HepG2 (cell line): ENCODE data around the gene CA9.
"Not testable (repeated sequence)": the region's sequence is repeated elsewhere in the genome, so short reads cannot be mapped to it uniquely, and the experiment has no call there.

Experiments
- TF ChIP-seq, protein P1 (sequence below), 2 experiments: IDR thresholded peaks; 2 replicates each; pipeline ENCODE4 v1.6.1; 2011 to 2012; ENCODE audit warnings: low read length in 2 of 2, borderline replicate concordance in 1 of 2, low read depth in 1 of 2, mild to moderate bottlenecking in 1 of 2, moderate library complexity in 1 of 2
- TF ChIP-seq, protein P2 (sequence below): sonication (generic); formaldehyde crosslinking; IDR thresholded peaks from 2 replicates; pipeline ENCODE4 v1.5.0; 2020; ENCODE audit warnings: mild to moderate bottlenecking, missing genetic modification reagents, moderate library complexity
- TF ChIP-seq, protein P3 (sequence below): sonication (generic); formaldehyde crosslinking; IDR thresholded peaks from 2 replicates; pipeline ENCODE4 v1.4.0; 2020; ENCODE audit warnings: mild to moderate bottlenecking, missing genetic modification reagents
- TF ChIP-seq, protein P4 (sequence below): sonication (generic); formaldehyde crosslinking; IDR thresholded peaks from 2 replicates; pipeline ENCODE4 v1.4.0; 2020; ENCODE audit warnings: low read depth, mild to moderate bottlenecking, missing genetic modification reagents

DNA sequence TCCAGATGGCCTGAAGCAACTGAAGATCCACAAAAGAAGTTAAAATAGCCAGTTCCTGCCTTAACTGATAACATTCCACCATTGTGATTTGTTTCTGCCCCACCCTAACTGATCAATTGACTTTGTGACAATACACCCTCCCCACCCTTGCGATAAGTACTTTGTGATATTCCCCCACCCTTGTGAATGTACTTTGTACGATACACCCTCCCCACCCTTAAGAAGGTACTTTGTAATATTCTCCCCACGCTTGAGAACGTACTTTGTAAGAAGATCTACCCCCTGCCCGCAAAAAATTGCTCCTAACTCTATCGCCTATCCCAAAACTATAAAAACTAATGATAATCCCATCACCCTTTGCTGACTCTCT, 36.9 kb upstream of the CA9 start:
- TF ChIP-seq, protein P1, sequence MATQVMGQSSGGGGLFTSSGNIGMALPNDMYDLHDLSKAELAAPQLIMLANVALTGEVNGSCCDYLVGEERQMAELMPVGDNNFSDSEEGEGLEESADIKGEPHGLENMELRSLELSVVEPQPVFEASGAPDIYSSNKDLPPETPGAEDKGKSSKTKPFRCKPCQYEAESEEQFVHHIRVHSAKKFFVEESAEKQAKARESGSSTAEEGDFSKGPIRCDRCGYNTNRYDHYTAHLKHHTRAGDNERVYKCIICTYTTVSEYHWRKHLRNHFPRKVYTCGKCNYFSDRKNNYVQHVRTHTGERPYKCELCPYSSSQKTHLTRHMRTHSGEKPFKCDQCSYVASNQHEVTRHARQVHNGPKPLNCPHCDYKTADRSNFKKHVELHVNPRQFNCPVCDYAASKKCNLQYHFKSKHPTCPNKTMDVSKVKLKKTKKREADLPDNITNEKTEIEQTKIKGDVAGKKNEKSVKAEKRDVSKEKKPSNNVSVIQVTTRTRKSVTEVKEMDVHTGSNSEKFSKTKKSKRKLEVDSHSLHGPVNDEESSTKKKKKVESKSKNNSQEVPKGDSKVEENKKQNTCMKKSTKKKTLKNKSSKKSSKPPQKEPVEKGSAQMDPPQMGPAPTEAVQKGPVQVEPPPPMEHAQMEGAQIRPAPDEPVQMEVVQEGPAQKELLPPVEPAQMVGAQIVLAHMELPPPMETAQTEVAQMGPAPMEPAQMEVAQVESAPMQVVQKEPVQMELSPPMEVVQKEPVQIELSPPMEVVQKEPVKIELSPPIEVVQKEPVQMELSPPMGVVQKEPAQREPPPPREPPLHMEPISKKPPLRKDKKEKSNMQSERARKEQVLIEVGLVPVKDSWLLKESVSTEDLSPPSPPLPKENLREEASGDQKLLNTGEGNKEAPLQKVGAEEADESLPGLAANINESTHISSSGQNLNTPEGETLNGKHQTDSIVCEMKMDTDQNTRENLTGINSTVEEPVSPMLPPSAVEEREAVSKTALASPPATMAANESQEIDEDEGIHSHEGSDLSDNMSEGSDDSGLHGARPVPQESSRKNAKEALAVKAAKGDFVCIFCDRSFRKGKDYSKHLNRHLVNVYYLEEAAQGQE (IDR thresholded peaks at IDR 0.05; ENCODE audit: borderline replicate concordance in 1 of 2, low read depth in 1 of 2, low read length in 2 of 2): not testable (repeated sequence)
- TF ChIP-seq, protein P2, sequence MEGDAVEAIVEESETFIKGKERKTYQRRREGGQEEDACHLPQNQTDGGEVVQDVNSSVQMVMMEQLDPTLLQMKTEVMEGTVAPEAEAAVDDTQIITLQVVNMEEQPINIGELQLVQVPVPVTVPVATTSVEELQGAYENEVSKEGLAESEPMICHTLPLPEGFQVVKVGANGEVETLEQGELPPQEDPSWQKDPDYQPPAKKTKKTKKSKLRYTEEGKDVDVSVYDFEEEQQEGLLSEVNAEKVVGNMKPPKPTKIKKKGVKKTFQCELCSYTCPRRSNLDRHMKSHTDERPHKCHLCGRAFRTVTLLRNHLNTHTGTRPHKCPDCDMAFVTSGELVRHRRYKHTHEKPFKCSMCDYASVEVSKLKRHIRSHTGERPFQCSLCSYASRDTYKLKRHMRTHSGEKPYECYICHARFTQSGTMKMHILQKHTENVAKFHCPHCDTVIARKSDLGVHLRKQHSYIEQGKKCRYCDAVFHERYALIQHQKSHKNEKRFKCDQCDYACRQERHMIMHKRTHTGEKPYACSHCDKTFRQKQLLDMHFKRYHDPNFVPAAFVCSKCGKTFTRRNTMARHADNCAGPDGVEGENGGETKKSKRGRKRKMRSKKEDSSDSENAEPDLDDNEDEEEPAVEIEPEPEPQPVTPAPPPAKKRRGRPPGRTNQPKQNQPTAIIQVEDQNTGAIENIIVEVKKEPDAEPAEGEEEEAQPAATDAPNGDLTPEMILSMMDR (CRISPR knock-in tag): not testable (repeated sequence)
- TF ChIP-seq, protein P3, sequence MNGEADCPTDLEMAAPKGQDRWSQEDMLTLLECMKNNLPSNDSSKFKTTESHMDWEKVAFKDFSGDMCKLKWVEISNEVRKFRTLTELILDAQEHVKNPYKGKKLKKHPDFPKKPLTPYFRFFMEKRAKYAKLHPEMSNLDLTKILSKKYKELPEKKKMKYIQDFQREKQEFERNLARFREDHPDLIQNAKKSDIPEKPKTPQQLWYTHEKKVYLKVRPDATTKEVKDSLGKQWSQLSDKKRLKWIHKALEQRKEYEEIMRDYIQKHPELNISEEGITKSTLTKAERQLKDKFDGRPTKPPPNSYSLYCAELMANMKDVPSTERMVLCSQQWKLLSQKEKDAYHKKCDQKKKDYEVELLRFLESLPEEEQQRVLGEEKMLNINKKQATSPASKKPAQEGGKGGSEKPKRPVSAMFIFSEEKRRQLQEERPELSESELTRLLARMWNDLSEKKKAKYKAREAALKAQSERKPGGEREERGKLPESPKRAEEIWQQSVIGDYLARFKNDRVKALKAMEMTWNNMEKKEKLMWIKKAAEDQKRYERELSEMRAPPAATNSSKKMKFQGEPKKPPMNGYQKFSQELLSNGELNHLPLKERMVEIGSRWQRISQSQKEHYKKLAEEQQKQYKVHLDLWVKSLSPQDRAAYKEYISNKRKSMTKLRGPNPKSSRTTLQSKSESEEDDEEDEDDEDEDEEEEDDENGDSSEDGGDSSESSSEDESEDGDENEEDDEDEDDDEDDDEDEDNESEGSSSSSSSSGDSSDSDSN: not testable (repeated sequence)
- TF ChIP-seq, protein P4, sequence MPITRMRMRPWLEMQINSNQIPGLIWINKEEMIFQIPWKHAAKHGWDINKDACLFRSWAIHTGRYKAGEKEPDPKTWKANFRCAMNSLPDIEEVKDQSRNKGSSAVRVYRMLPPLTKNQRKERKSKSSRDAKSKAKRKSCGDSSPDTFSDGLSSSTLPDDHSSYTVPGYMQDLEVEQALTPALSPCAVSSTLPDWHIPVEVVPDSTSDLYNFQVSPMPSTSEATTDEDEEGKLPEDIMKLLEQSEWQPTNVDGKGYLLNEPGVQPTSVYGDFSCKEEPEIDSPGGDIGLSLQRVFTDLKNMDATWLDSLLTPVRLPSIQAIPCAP (CRISPR knock-in tag): not testable (repeated sequence)
